ENCODE results near the gene TEP1. TPM values are rescaled to one million over a fixed set of nuclear protein-coding genes. Genes with fewer than 3 reads are reported as not detected.
A peak's percentile ranks its signal among the peaks of the same experiment; 100 is the strongest.
"Not testable (repeated sequence)": the region's sequence is repeated elsewhere in the genome, so short reads cannot be mapped to it uniquely, and the experiment has no call there.

Gene TEP1
- total and polyA plus RNA-seq, 2 donors: 16.2 to 17.4 TPM

DNA sequence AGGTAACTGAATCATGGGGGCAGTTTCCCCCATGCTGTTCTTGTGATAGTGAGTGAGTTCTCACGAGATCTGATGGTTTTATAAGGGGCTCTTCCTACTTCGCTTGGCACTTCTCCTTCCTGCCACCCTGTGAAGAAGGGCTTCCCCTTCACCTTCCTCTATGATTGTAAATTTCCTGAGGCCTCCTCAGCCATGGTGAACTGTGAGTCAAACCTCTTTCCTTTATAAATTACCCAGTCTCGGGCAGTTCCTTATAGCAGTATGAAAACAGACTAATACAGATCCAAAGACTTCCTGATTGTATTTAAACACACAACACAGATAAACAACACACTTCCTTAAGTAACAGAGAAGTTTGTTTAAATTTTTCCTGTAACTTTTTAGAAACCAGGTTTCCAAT, 54.8 kb downstream of the TEP1 start:
- DNase-seq (ENCODE audit: extremely low spot score); H3K27ac ChIP-seq (ENCODE audit: low read depth); H3K4me3 ChIP-seq (ENCODE audit: low read depth, low read length); H3K36me3 ChIP-seq (ENCODE audit: insufficient read depth); H3K4me1 ChIP-seq (ENCODE audit: insufficient read depth): not testable (repeated sequence)
- 69% methylated on average over 3 of the region's 3 CpGs for WGBS

DNA sequence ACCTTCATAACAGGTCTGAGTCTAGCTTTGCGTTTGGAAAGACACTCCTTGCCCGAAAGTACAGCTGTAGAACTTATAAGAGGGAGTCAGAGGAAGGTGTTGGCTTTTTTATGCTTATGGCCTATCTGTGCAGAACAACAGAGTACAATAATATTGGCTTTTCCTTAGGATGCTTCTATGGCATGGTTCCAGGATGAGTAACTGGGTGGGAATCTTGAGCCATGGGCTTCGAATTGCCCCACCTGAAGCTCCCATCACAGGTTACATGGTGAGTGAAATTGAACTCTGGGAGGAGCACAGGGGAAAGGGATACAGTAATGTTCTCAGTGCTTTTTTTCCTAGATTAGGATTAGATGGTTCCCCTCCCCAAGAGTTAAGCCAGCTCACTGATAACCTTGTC, 56.9 kb downstream of the TEP1 start:
- Histone ChIP-seq H3K4me3 (ENCODE audit: low read depth, low read length) (no peak overlapping the region), H3K4me1 (ENCODE audit: insufficient read depth) (no peaks in the 10 kb centered on the region), H3K27ac (ENCODE audit: low read depth) (no peak overlapping the region), H3K36me3 (ENCODE audit: insufficient read depth) (peaks cover 5% of the 10 kb centered on the region)
- no peak for DNase-seq (ENCODE audit: extremely low spot score)
- WGBS: 91% methylated on average over 3 of the region's 3 CpGs

DNA sequence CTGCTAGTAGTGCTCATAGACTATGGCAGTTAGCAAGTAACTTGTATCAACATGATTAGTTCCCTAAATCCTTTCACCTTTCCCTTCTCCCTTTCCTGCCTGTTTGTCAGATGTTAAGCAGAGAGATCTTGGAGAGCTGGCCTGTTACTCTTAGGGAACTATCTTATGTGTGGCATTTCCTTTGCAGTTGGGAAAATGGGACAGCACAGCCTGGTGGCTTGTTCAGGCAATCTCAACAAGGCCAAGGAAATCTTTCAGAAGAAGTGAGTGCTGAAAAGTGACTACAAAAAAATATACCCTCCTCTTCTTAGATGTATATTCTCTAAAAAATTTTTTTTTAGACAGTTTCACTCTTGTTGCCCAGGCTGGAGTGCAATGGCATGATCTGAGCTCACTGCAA, 62.4 kb downstream of the TEP1 start:
- H3K4me1 ChIP-seq (ENCODE audit: insufficient read depth): no peaks in the 10 kb centered on the region
- H3K36me3 ChIP-seq (ENCODE audit: insufficient read depth): peaks cover 5% of the 10 kb centered on the region
- no peak for DNase-seq (ENCODE audit: extremely low spot score)
- H3K27ac ChIP-seq (ENCODE audit: low read depth): no peak overlapping the region
- no peak overlapping the region for H3K4me3 ChIP-seq (ENCODE audit: low read depth, low read length)

DNA sequence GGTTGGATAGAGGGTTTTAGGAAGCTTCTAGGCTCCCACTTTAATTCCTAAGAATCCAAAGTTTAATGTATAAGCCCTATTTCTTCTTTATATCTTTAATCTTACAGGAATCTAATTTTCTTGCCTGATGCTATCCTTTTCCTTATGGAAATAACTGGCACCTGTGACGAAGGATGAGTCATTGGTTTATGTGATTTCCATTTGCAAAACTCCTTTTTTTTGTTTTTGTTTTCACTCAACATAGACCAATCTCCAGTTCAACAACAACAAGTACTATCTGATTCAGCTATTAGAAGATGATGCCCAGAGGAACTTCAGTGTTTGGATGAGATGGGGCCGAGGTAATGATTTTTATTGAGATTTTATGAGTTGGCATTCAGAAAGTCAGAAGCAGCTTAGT, 63.0 kb downstream of the TEP1 start:
- Histone ChIP-seq H3K4me3 (ENCODE audit: low read depth, low read length) (no peak overlapping the region), H3K36me3 (ENCODE audit: insufficient read depth) (peaks cover 5% of the 10 kb centered on the region), H3K27ac (ENCODE audit: low read depth) (no peak overlapping the region), H3K4me1 (ENCODE audit: insufficient read depth) (no peaks in the 10 kb centered on the region)
- WGBS: 90% methylated on average over 2 of the region's 2 CpGs
- DNase-seq (ENCODE audit: extremely low spot score): no peak

DNA sequence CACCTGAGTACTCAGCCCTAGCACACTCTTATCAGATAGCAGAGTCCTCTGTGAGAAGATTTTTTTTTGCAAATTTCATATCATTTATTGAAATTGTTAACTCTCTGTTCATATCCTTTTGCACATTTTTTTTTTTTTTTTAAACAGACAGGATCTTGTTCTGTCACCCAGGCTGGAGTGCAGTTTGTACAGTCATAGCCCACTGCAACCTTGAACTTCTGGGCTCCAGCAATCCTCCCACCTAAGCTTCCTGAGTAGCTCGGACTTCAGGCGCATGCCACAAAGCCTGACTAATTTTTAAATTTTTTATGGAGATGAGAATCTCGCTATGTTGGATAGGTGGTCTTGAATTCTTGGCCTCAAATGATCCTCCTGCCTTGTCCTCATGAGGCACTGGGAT, 65.6 kb downstream of the TEP1 start:
- H3K4me1 ChIP-seq (ENCODE audit: insufficient read depth): no peaks in the 10 kb centered on the region
- peaks cover 2% of the 10 kb centered on the region for H3K36me3 ChIP-seq (ENCODE audit: insufficient read depth)
- DNase-seq (ENCODE audit: extremely low spot score): no peak
- H3K27ac ChIP-seq (ENCODE audit: low read depth): no peak overlapping the region
- 95% methylated on average over 3 of the region's 3 CpGs for WGBS
- no peak overlapping the region for H3K4me3 ChIP-seq (ENCODE audit: low read depth, low read length)

DNA sequence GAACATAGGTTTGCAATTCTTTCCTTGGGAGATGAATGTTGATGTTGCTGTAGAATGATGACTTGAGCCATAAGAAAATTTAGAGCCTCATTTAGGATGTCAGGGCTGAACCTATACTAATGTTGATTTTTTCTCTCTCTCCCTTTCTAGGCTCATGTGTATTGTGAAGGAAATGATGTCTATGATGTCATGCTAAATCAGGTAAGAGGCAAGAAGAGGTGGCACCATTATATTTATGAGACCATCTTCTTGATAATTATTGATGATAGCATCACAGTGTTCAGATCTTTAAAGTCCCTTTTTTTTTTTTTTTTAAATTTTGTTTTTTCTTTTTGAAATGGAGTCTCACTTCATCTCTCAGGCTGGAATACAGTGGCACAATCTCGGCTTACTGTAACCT, 66.6 kb downstream of the TEP1 start:
- Histone ChIP-seq H3K36me3 (ENCODE audit: insufficient read depth) (peaks cover 2% of the 10 kb centered on the region), H3K4me3 (ENCODE audit: low read depth, low read length) (no peak overlapping the region), H3K27ac (ENCODE audit: low read depth) (no peak overlapping the region), H3K4me1 (ENCODE audit: insufficient read depth) (no peaks in the 10 kb centered on the region)
- no peak for DNase-seq (ENCODE audit: extremely low spot score)
- 94% methylated on average over 1 of the region's 1 CpG for WGBS

DNA sequence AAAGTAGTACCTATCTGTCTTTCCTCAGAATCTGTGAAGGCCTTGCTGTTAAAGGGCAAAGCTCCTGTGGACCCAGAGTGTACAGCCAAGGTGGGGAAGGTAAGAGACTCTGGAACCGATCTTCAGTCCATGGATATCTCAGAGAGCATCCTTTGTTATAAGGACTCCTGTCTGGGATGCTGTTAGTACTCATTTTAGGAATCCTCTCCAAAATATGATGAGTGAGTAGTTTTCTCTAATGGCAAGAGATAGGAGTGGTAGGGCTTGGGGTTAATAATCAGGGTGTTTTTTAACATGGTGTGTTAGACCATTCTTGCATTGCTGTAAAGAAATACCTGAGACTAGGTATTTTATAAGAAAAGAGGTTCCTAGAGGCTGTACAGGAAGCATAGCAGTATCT, 67.9 kb downstream of the TEP1 start:
- 94% methylated on average over 1 of the region's 1 CpG for WGBS
- DNase-seq (ENCODE audit: extremely low spot score): no peak

DNA sequence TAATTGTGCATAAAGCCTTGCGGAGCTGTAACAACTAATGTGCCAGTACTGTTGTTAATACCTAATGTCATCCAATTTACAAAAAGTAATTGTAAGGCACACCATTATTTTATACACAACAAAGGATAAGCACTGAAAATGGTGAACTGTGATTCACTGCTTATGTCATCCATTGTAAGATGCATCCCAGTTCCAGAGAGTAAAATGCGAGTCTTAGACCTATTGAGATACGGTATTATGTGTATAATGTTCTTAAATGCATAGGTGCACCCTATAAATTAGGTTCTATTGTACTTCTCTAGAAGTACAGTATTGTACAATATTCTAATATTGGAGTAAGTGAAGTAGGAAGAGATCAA, 69.5 kb downstream of the TEP1 start:
- Histone ChIP-seq H3K4me1 (ENCODE audit: insufficient read depth) (no peaks in the 10 kb centered on the region), H3K27ac (ENCODE audit: low read depth) (peak overlapping the region; percentile 76), H3K4me3 (ENCODE audit: low read depth, low read length) (peak overlapping the region; percentile 54), H3K36me3 (ENCODE audit: insufficient read depth) (no peaks in the 10 kb centered on the region)
- under 1% methylated on average over 3 of the region's 3 CpGs for WGBS
- DNase-seq (ENCODE audit: extremely low spot score): peak; percentile 18

More for the DNA sequence above, 67.9 kb downstream of the TEP1 start:
- Histone ChIP-seq H3K4me1 (ENCODE audit: insufficient read depth) (no peaks in the 10 kb centered on the region), H3K27ac (ENCODE audit: low read depth) (no peak overlapping the region), H3K4me3 (ENCODE audit: low read depth, low read length) (no peak overlapping the region), H3K36me3 (ENCODE audit: insufficient read depth) (peaks cover under 1% of the 10 kb centered on the region)

DNA sequence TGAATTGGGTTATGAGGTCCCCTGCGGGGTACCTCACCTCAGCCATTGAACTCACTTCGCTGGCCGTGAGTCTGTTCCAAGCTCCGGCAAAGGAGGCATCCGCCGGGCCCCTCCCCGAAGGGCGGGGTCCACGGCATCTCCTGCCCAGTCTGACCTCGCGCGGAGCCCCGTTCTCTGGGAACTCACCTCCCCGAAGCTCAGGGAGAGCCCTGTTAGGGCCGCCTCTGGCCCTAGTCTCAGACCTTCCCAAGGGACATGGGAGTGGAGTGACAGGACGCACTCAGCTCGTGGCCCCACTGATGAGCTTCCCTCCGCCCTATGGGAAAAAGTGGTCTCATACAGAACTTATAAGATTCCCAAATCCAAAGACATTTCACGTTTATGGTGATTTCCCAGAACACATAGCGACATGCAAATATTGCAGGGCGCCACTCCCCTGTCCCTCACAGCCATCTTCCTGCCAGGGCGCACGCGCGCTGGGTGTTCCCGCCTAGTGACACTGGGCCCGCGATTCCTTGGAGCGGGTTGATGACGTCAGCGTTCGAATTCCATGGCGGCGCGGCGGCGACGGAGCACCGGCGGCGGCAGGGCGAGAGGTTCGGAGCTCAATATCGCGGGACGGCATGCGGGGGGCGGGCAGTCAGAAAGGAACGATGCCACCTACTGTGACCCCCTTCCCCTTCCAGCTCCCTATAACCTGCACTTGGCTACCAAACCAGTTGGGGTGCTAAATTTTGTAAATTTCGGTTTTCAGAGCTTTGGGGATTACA, 70.0 kb downstream of the TEP1 start, which contains the start of gene PARP2:
TSS of gene PARP2 (plus strand) at position 544 of the 770 bp plus-strand sequence. CDS start at position 551, 7 bp downstream.
- H3K4me3 ChIP-seq (ENCODE audit: low read depth, low read length): peak within 1 kb of the TSS; percentile 54
- peak within 1 kb of the TSS; percentile 76 for H3K27ac ChIP-seq (ENCODE audit: low read depth)
- H3K4me1 ChIP-seq (ENCODE audit: insufficient read depth): no peaks in the 10 kb centered on the region
- WGBS: under 1% methylated on average over 50 of the region's 50 CpGs
- peak; percentile 100 for DNase-seq (ENCODE audit: extremely low spot score)
- no peaks in the 10 kb centered on the region for H3K36me3 ChIP-seq (ENCODE audit: insufficient read depth)

DNA sequence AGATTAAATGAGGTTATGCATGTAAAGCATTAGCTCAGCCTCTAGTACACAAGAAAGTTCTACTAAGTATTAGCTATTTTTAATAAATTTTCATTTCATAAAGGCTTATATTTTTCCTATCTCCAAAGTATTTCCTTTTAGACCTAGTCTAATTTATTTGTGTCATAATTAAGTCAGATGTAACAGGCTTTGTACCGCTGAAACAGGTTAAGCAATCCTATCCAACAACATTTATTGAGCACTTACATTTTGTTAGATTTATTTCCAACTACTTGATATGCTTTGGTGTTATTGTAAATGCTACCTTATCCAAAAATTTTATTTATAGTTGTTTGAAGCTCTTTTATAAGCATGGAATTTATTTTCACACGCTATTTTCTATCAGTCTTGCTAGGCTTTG, 71.7 kb downstream of the TEP1 start:
- H3K4me3 ChIP-seq (ENCODE audit: low read depth, low read length): no peak overlapping the region
- 56% methylated on average over 2 of the region's 2 CpGs for WGBS
- no peaks in the 10 kb centered on the region for H3K36me3 ChIP-seq (ENCODE audit: insufficient read depth)
- H3K27ac ChIP-seq (ENCODE audit: low read depth): no peak overlapping the region
- no peak for DNase-seq (ENCODE audit: extremely low spot score)
- H3K4me1 ChIP-seq (ENCODE audit: insufficient read depth): no peaks in the 10 kb centered on the region

DNA sequence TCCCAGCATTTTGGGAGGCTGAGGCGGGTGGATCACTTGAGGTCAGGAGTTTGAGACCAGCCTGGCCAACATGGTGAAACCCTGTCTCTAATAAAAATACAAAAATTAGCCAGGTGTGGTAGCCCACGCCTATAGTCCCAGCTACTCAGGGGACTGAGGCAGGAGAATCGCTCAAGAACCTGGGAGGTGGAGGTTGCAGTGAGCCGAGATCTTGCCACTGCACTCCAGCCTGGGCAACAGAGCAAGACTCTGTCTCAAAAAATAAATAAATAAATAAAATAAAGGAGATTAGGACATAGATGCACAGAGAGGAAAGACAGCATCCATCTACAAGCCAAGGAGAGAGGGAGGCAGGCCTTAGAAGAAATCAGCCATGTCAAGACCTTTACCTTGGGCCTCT, 72.3 kb downstream of the TEP1 start:
- not testable (repeated sequence) for H3K27ac ChIP-seq (ENCODE audit: low read depth); H3K36me3 ChIP-seq (ENCODE audit: insufficient read depth)
- 93% methylated on average over 4 of the region's 4 CpGs for WGBS

DNA sequence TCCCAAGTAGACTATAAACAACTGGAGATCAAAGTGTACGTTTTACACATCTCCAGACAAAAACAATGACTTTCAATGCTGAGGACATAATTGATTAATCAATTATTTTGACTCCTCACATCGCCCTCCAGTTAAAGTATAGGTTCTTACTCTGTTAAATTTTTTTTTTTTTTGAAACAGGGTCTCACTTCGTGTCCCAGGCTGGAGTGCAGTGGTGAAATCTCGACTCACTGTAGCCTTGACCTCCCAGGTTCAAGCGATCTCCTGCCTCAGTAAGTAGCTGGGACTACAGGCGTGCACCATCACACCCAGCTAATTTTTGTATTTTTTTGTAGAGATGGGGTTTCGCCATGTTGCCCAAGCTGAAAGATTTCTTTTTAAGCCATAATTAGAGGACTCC, 79.3 kb downstream of the TEP1 start:
- no peak for DNase-seq (ENCODE audit: extremely low spot score)
- no peak overlapping the region for H3K4me3 ChIP-seq (ENCODE audit: low read depth, low read length)
- H3K36me3 ChIP-seq (ENCODE audit: insufficient read depth): no peaks in the 10 kb centered on the region
- no peak overlapping the region for H3K27ac ChIP-seq (ENCODE audit: low read depth)
- WGBS: 80% methylated on average over 7 of the region's 7 CpGs
- H3K4me1 ChIP-seq (ENCODE audit: insufficient read depth): no peaks in the 10 kb centered on the region

More for the DNA sequence above, 72.3 kb downstream of the TEP1 start:
- not testable (repeated sequence) for H3K4me3 ChIP-seq (ENCODE audit: low read depth, low read length); H3K4me1 ChIP-seq (ENCODE audit: insufficient read depth); DNase-seq (ENCODE audit: extremely low spot score)

DNA sequence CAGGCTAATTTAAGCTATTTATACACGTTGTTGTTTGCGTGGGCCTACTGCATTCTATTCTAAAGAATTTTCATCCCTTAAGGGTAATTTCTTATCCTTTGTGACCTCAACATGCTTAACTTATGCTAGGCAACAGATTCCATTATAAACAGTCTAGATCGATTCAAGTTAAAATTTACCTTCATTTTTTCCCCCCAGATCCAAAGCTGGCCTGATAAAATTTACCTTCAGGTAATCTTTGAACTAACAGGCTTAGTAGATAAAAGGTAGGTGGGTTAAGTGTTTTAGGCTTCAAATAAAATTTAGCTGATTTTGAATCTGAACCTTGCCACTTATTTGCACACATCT, 79.8 kb downstream of the TEP1 start:
- no peak for DNase-seq (ENCODE audit: extremely low spot score)
- WGBS: 5% methylated on average over 3 of the region's 3 CpGs
- peak overlapping the region; percentile 81 for H3K4me3 ChIP-seq (ENCODE audit: low read depth, low read length)
- no peak overlapping the region for H3K27ac ChIP-seq (ENCODE audit: low read depth)
- H3K4me1 ChIP-seq (ENCODE audit: insufficient read depth): no peaks in the 10 kb centered on the region
- H3K36me3 ChIP-seq (ENCODE audit: insufficient read depth): no peaks in the 10 kb centered on the region

DNA sequence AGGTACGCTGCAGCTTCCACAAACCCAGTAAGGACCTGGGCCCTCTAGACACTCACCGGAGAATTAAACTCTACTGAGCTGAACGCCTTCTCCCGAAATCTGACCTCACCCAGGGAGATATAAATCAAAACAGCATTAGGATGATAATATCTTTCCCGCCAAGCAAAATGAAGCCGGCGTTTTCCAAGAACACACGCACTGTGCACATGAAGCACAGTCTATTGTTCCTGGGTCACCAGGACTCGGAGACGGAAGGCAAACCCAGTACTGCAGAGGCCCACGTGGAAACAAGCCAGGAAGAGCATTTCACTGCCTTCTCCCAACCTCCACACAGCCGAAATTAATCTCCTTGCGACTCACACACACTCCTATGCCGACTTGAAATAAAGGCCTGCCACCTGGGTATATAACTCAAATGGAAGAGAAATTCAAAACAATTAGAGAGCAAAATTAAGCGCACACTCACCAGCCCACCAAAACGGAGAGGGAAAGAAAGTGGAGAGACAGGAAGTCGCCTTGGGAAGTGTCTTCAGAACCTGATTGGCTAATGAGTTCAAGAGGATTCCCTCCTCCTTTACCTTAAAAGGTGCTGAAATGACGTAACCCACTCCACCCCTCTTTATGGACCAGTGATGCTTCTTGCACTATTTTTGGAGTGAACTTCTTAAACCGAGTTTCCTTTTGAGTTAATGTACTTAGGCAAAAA, 80.4 kb downstream of the TEP1 start, which contains the start of gene CCNB1IP1:
TSS of gene CCNB1IP1 (minus strand) at position 492 of the 706 bp plus-strand sequence. CDS start 16,756 bp downstream, outside the sequence.
- peak; percentile 84 for DNase-seq (ENCODE audit: extremely low spot score)
- peak within 1 kb of the TSS; percentile 81 for H3K4me3 ChIP-seq (ENCODE audit: low read depth, low read length)

More for the DNA sequence above, 80.4 kb downstream of the TEP1 start, which contains the start of gene CCNB1IP1:
- H3K27ac ChIP-seq (ENCODE audit: low read depth): peak within 1 kb of the TSS; percentile 78
- under 1% methylated on average over 19 of the region's 19 CpGs for WGBS
- no peaks in the 10 kb centered on the region for H3K4me1 ChIP-seq (ENCODE audit: insufficient read depth)
- no peaks in the 10 kb centered on the region for H3K36me3 ChIP-seq (ENCODE audit: insufficient read depth)

Data from urinary bladder (tissue), 4 donors.